ENCODE measurements around the gene CDC27. TPM values are rescaled to one million over a fixed set of nuclear protein-coding genes. Genes with fewer than 3 reads are reported as not detected.

CDC27 gene
- total and polyA plus RNA-seq, 2 experiments from 2014 or later: 35.6 to 63.5 TPM

DNA sequence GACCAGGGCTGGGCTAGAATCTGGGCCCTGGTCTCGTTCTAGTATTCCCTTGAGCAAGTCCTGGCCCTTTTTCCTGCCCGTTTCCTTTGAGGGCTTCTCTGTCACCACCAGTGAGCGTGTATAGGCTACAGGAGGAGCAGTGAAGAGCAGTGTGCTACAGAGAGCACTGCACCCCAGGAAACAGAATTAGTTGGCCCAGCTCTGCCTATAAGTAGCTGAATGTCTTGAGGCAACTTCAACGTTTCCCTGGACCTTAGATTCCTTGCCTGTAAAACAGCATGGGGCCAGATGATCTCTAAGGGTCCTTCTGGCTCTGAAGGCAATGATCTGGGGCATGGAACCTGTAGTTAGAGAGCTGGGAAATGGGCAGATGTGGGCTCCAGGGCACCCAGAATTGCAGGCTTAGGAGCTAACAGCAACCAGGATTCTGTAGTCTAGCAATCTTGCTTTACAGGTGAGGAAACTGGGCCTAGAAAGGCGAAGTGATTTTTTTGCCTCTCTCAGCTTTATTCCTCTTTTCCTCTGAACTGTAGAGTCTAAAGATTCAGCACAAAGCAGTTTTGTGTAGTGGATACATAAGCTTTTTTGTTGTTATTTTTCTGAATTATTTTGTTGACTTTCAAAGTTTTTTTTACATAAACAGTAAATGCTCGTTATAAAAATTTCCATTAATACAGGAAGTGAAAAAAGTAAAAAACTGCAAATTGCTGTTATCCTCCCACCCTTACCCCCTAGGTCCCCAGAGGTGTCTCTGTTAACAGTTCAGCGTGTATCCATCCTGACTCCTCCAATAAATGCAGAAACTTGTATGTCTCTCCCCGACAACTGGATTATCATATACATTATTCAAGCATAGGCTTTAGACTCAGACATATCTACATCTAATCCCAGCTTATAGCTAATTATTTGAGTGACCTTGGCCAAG, 18.3 kb upstream of the CDC27 start:
- no peaks in the 10 kb centered on the region for H3K27me3 ChIP-seq
- DNase-seq (ENCODE audit: low spot score): no peak
- no peaks in the 10 kb centered on the region for H3K9me2 ChIP-seq (replicated peaks; ENCODE audit: insufficient read depth)
- no peak overlapping the region for H3K4me2 ChIP-seq
- 87% methylated on average over 8 of the region's 8 CpGs for WGBS (ENCODE audit: low lambda C conversion rate, missing lambda C conversion rate)
- H3K79me2 ChIP-seq: no peaks in the 10 kb centered on the region
- H4K20me1 ChIP-seq (ENCODE audit: insufficient read depth, poor library complexity, severe bottlenecking): no peaks in the 10 kb centered on the region
- H2AFZ ChIP-seq: no peak overlapping the region
- no peaks in the 10 kb centered on the region for H3K36me3 ChIP-seq (replicated peaks; ENCODE audit: insufficient read depth, low read depth)
- H3K9me3 ChIP-seq (ENCODE audit: low read depth): no peaks in the 10 kb centered on the region
- TF ChIP-seq EZH2 (IDR thresholded peaks at IDR 0.05; ENCODE audit: borderline replicate concordance) (no peak), EZH2phosphoT487 (IDR thresholded peaks at IDR 0.05; ENCODE audit: low read depth, severe bottlenecking, unreplicated experiment) (no peak)
- TF ChIP-seq, protein P1, sequence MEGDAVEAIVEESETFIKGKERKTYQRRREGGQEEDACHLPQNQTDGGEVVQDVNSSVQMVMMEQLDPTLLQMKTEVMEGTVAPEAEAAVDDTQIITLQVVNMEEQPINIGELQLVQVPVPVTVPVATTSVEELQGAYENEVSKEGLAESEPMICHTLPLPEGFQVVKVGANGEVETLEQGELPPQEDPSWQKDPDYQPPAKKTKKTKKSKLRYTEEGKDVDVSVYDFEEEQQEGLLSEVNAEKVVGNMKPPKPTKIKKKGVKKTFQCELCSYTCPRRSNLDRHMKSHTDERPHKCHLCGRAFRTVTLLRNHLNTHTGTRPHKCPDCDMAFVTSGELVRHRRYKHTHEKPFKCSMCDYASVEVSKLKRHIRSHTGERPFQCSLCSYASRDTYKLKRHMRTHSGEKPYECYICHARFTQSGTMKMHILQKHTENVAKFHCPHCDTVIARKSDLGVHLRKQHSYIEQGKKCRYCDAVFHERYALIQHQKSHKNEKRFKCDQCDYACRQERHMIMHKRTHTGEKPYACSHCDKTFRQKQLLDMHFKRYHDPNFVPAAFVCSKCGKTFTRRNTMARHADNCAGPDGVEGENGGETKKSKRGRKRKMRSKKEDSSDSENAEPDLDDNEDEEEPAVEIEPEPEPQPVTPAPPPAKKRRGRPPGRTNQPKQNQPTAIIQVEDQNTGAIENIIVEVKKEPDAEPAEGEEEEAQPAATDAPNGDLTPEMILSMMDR (IDR thresholded peaks at IDR 0.05; ENCODE audit: poor library complexity): no peak
- H3K27ac ChIP-seq: no peak overlapping the region
- H3K4me1 ChIP-seq (ENCODE audit: insufficient read depth): peaks cover 16% of the 10 kb centered on the region
- H3K4me3 ChIP-seq: no peak overlapping the region

DNA sequence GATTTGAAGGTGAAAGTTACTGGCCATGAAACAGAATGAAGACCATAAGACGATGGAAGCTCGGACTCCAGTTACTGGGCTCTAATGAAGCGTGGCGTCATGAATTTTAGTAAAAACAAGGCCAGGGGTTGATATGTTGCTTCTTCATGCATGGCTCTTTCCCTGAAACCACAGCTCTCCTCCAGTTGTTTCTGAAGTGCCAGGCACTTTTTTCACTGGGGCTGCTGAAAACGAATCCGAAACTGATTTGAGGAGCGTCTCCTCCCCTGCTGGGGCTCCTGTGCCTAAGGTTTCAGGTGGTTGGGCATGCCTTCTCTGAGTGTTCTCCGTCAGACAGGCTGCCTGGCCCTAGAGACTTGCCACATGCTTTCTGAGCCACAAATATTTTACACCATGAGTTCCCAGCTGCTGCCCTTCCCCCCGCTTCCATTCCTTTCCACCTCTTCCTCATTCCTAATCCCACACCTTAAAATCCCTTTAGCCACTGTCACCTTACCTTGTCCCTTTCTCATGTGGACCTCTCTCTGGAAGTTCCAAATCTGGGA, 16.4 kb upstream of the CDC27 start:
- H3K4me3 ChIP-seq: no peak overlapping the region
- H2AFZ ChIP-seq: peak overlapping the region; percentile 18
- H3K36me3 ChIP-seq (replicated peaks; ENCODE audit: insufficient read depth, low read depth): no peaks in the 10 kb centered on the region
- H4K20me1 ChIP-seq (ENCODE audit: insufficient read depth, poor library complexity, severe bottlenecking): no peaks in the 10 kb centered on the region
- peak; percentile 52 for DNase-seq (ENCODE audit: low spot score)
- H3K79me2 ChIP-seq: no peaks in the 10 kb centered on the region
- WGBS (ENCODE audit: low lambda C conversion rate, missing lambda C conversion rate): 62% methylated on average over 9 of the region's 9 CpGs
- no peaks in the 10 kb centered on the region for H3K27me3 ChIP-seq
- no peaks in the 10 kb centered on the region for H3K9me2 ChIP-seq (replicated peaks; ENCODE audit: insufficient read depth)
- peak overlapping the region; percentile 65 for H3K27ac ChIP-seq
- H3K9me3 ChIP-seq (ENCODE audit: low read depth): no peaks in the 10 kb centered on the region
- TF ChIP-seq EZH2 (IDR thresholded peaks at IDR 0.05; ENCODE audit: borderline replicate concordance) (no peak), EZH2phosphoT487 (IDR thresholded peaks at IDR 0.05; ENCODE audit: low read depth, severe bottlenecking, unreplicated experiment) (no peak)
- TF ChIP-seq, protein P1 (IDR thresholded peaks at IDR 0.05; ENCODE audit: poor library complexity): no peak
- H3K4me2 ChIP-seq: peak overlapping the region; percentile 38
- H3K4me1 ChIP-seq (ENCODE audit: insufficient read depth): peaks cover 19% of the 10 kb centered on the region

DNA sequence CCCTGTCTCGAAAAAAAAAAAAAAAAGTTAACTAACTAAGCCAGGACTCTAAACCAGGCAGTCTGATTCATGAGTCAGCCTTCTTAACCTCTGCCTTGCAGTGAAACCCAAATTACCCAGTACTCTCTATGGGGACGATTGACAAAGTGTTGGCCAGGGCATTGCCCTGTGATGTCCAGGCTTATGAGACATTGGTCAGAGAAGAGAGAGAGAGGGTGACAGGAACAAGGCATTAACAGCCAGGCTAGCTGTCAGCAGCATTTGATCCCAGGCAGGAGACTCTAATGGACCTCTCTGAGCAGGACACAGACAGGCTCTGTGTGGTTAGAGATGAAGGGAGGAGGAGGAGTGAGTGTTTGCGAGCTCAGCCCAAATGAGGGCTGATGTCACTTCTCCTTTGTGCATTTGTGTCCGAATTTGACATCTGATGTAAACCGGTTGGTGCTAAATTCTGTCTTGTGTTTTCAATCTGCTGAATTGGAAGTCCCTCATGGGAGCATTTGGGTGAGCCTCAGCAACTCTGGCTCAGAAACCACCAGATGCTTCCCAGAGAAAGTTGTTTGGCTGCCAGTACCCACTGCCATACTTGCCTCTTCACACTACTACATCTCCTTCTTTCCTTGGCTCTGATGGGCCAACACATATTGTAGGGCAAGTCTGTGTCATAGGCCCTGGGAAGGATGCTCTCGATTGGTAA, 15.8 kb upstream of the CDC27 start:
- H3K27me3 ChIP-seq: no peaks in the 10 kb centered on the region
- no peaks in the 10 kb centered on the region for H3K79me2 ChIP-seq
- H3K4me2 ChIP-seq: peak overlapping the region; percentile 38
- peak overlapping the region; percentile 65 for H3K27ac ChIP-seq
- H3K9me3 ChIP-seq (ENCODE audit: low read depth): no peaks in the 10 kb centered on the region
- TF ChIP-seq, protein P1 (IDR thresholded peaks at IDR 0.05; ENCODE audit: poor library complexity): no peak
- TF ChIP-seq EZH2phosphoT487 (IDR thresholded peaks at IDR 0.05; ENCODE audit: low read depth, severe bottlenecking, unreplicated experiment) (no peak), EZH2 (IDR thresholded peaks at IDR 0.05; ENCODE audit: borderline replicate concordance) (no peak)
- no peaks in the 10 kb centered on the region for H3K36me3 ChIP-seq (replicated peaks; ENCODE audit: insufficient read depth, low read depth)
- no peaks in the 10 kb centered on the region for H3K9me2 ChIP-seq (replicated peaks; ENCODE audit: insufficient read depth)
- WGBS (ENCODE audit: low lambda C conversion rate, missing lambda C conversion rate): 53% methylated on average over 6 of the region's 6 CpGs
- H3K4me3 ChIP-seq: no peak overlapping the region
- no peak for DNase-seq (ENCODE audit: low spot score)
- H4K20me1 ChIP-seq (ENCODE audit: insufficient read depth, poor library complexity, severe bottlenecking): no peaks in the 10 kb centered on the region
- H3K4me1 ChIP-seq (ENCODE audit: insufficient read depth): peaks cover 21% of the 10 kb centered on the region
- peak overlapping the region; percentile 18 for H2AFZ ChIP-seq
